Measurements from ENCODE around the gene GRIK2.
A peak's percentile ranks its signal among the peaks of the same experiment; 100 is the strongest.
"Not testable (repeated sequence)": the region's sequence is repeated elsewhere in the genome, so short reads cannot be mapped to it uniquely, and the experiment has no call there.

Gene GRIK2

DNA sequence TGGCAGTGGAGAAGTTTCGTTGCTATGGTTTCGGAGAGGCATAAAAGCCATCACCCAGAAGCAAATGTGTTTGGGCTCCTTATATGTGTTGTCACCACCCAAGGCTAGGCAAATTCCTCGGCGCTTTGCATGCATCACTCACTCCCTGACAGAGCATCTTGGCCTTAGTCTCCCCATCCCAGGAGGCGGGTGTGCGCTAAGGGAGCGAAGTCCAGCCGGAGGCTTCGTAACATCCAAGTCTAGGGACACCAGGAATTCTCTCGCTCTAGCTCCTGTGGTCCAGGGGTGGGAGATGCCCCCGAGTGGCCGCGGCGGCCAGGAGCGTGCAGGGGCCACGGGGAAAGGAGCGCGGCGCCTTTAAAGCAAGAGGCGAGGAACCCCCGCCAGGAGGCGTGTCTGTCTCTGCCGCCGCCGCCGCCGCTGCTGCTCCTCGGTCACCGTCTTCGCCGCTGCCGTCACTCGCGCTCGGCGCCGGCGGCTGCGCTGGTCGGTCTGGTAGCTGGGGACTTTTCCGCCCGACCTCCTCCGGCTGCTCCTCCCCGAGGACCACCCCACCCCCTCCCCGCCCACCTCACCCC is at the start of gene GRIK2:
Gene GRIK2 (plus strand): TSS at position 458 of the 578 bp plus-strand sequence.
- peak; percentile 38 for DNase-seq

DNA sequence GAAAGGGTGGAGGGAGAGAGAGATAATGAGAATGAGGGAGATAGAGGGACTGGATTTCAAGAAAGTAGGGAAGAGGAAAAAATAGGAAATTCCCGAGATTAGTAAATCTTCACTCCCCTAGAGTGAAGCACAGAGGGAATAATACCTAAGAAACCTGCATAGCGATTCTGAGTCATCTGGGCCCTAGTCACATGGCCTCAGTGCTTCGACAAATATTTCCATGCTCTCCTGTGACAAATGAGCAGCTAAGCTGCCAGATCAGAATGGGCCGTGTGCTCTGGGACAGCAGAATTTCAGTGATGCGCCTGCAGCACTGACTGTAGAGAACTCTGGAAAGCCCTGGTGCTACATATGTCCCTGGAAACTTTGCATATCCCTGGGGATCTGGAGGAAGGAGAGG is 48.6 kb upstream of the GRIK2 start:
- no peak for DNase-seq

- DNase-seq: no peak
Measured at GRCh38 chr6:101348816-101349215, 44.7 kb upstream of the GRIK2 start.

GRCh38 chr6:101350631-101351030 is 42.9 kb upstream of the GRIK2 start:
- not testable (repeated sequence) for DNase-seq

DNA sequence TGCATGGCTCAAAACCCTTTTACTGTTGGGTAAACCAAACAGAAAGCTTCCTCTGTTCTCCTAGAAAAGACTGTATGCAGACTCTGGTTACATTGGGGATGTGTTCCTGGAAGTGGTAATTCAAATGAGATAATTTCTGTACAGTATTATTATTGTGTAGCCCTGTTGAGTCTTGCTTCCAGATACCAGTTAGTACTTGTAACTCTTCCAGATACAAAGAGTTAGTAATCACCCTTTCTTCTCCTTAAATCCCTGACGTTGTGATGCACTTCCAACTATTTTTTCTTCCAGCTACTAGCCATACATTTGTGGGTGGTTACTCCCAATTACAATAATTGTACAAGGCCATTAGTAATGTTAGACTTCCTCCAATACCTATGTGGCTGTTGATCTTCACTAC is 42.3 kb upstream of the GRIK2 start:
- no peak for DNase-seq

DNA sequence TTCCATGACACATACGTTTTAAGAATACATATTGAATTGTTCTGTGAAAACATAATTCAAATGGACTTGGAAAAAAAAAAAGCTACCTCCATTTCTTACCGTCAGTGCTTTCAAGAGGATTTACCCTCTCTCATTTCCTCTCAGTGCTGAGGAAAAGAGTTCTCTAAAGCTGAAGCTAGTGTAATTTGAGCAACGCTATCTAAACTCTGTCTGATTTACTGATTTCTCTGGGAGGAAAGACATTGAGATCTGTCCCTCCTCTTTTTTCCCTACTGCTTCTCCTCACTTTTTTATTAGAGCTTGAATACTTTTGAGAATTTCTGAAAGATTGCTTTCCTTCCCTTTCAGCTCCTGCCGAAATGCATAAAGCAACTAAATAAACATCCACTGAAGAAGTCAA is 41.2 kb upstream of the GRIK2 start:
- DNase-seq: no peak

- DNase-seq: no peak
Measured at GRCh38 chr6:101365181-101365580, 28.3 kb upstream of the GRIK2 start.

DNA sequence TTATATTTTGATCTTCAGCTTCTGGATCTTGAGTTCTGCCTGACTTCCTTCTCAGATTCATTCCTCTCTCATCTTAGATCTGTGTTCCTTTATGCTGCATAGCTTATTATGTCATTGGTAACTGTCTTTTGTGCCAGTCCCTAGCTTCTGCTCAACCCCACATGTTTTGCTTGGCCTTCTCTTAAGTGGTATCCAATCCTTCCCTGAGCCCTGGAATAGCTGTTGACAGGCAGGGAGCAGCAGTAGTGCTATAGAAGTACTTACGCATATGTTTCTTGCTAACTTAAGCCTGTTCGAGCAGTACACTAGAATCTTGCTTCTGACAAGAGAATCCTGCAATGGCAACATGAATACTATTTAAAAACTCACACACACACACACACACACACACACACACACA is 13.6 kb upstream of the GRIK2 start:
- no peak for DNase-seq

DNA sequence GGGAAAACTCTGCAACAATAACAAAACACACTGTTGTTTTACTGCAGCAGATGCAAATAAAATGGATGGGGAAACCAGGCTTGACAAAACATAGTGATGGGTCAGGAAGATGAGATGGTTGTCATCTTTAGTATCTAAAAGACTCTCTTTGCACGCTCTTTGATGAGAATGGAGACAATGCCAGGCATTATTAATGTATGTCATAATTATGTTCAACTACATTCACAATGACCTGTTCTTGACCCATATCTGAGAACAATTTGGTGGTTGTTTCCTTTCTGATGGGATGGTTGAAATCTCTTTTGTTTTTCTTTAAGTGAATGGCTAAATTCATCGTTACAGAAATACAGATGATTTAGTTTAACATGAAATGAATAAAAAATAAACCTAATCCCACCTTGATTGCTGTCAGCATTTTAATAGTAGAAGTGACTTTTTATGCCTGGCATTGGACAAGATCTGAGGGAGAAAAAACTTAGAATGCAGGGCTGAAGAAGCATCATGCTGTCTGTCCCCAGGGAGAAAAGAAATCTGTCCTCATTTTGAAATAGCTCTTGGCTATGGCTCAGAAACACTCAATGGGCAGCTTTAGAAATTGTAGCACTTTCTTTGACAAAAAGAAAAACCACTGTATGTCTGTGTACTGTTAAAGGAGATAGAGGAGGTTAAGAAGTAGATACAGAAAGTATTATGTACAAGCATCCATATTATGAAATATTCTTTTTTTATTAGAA is 12.4 kb upstream of the GRIK2 start:
- no peak for DNase-seq

GRCh38 chr6:101383747-101384146 is 9.8 kb upstream of the GRIK2 start:
- not testable (repeated sequence) for DNase-seq

GRCh38 chr6:101386982-101387381 is 6.5 kb upstream of the GRIK2 start:
- no peak for DNase-seq

- peak; percentile 35 for DNase-seq
Measured at GRCh38 chr6:101391772-101392585, 1.5 kb upstream of the GRIK2 start.

DNA sequence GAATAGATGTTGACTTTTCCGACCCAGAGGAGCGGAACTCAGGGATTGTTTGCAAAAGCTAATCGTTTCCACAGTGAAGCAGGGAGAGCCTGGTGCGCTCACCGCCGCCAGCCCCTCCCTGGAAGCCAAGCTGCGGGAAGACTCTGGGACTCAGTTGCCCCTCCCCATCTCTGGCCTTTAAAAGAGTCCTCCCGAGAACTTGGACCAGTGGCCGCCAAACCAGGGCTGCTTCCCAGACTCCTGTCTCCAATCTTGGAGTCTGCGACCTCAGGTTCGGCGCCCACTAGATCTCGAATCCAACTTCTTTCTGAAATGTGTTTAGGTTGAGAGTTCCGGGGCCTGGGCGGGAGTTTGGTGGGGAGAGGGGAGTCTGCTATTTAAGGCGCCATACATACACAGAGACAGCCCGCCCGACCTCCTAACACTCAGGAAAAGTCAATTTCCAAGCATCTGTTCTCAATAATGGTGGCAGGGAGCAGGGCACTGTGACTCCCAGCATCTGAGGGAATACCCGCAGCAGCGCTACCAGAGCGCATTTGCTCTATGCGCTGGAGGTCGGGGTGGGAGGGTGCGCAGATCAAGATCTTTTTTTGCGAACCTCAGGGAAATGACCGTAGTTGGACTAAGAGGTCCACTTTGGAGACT is 800 bp upstream of the GRIK2 start:
- DNase-seq: no peak

- peak; percentile 26 for DNase-seq
Measured at GRCh38 chr6:101393829-101394251, 332 bp downstream of the GRIK2 start.

GRCh38 chr6:101394936-101395335 is 1.4 kb downstream of the GRIK2 start:
- DNase-seq: no peak

GRCh38 chr6:101395345-101395744 is 1.8 kb downstream of the GRIK2 start:
- no peak for DNase-seq

DNA sequence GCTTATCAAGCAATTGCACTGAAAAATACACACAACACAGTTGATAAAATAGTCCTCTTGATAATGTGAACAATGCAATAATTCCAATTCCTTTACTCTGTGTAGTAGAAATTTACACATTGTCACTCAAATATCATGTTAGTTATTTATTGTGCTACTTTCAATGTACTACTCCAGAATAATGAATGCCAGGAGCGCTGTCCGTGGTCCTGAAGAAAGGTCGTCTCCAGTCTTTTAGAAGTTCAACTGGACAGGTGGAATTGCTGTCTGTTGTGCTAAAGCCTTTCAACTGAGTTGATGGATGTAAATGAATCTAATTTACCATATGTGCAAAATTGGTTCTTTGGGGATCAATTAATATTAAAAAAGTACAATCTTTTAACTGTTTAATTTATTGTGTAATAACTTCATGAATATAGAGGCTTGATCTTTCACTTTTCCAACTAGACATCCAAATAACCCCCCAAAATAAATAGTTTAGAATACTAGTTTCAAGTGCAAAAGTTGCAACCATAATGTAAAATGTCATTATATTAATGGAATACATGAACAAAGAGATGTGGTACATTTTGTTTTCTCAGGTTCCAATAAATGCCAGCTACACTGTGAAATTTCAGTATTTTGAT is 3.2 kb downstream of the GRIK2 start:
- peak; percentile 71 for DNase-seq

- peak; percentile 41 for DNase-seq
Measured at GRCh38 chr6:101397199-101397598, 3.7 kb downstream of the GRIK2 start.

DNA sequence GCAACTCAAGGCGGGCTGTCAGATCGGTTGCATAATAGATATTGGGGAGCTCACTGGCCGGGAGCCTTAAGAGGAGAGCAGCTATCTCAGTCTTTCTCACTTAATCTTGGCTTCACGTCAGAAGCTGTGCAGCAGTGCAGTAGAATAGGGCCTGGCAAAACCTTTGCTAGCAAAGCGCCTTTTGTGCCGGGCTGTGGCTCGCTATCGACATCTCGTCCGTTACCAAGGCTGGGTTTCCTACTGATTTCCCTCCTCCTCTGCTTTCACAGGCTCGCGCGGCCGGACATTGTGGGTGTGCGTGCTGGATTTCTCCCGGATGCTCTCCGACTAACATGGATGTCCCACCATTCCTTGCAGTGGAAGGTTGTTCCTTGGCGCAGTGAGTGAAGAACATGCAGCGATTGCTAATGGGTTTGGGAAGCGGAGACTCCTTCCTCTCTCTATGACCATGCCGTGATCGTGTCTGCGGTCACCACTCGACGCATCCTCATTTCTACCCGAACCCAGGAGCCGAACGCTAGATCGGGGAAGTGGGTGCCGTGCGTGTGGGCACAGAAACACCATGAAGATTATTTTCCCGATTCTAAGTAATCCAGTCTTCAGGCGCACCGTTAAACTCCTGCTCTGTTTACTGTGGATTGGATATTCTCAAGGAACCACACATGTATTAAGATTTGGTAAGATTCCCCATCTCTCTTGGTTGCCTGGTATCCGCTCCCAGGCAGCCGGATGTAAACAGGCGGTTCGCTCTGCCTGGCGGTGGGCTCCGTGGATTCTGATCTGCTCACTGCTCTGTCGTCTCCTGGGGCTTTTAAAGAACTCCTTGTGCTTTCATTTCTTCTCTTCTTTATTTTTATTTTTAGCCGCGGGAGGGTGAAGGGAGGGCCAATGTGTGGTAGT is 5.5 kb downstream of the GRIK2 start:
- DNase-seq: no peak

- DNase-seq: no peak
Measured at GRCh38 chr6:101399616-101400162, 6.2 kb downstream of the GRIK2 start.

- no peak for DNase-seq
Measured at GRCh38 chr6:101400326-101401135, 7.0 kb downstream of the GRIK2 start.
